Measurements from ENCODE around the gene CLK2.
"Not testable (repeated sequence)": the region's sequence is repeated elsewhere in the genome, so short reads cannot be mapped to it uniquely, and the experiment has no call there.

Gene CLK2

GRCh38 chr1:155296661-155297060, 23.4 kb upstream of the CLK2 start:
- DNase-seq (ENCODE audit: low read depth) = no peak

- no peak for DNase-seq (ENCODE audit: low read depth)
Observed at GRCh38 chr1:155295942-155296267, 22.6 kb upstream of the CLK2 start.

- DNase-seq (ENCODE audit: low read depth) = no peak
Observed at GRCh38 chr1:155295183-155295941, 22.1 kb upstream of the CLK2 start.

GRCh38 chr1:155294520-155295182, 21.3 kb upstream of the CLK2 start:
- no peak for DNase-seq (ENCODE audit: low read depth)

GRCh38 chr1:155293086-155293749, 19.9 kb upstream of the CLK2 start:
- DNase-seq (ENCODE audit: low read depth) = no peak

- not testable (repeated sequence) for DNase-seq (ENCODE audit: low read depth)
Observed at GRCh38 chr1:155291006-155291405, 17.7 kb upstream of the CLK2 start.

GRCh38 chr1:155287987-155288543, 14.8 kb upstream of the CLK2 start:
- no peak for DNase-seq (ENCODE audit: low read depth)

GRCh38 chr1:155286544-155286943, 13.2 kb upstream of the CLK2 start:
- DNase-seq (ENCODE audit: low read depth) = no peak

- DNase-seq (ENCODE audit: low read depth) = no peak
Observed at GRCh38 chr1:155285631-155286044, 12.3 kb upstream of the CLK2 start.

GRCh38 chr1:155285063-155285462, 11.8 kb upstream of the CLK2 start:
- no peak for DNase-seq (ENCODE audit: low read depth)

- DNase-seq (ENCODE audit: low read depth) = no peak
Observed at GRCh38 chr1:155284476-155284875, 11.2 kb upstream of the CLK2 start.

- DNase-seq (ENCODE audit: low read depth) = no peak
Observed at GRCh38 chr1:155282488-155283091, 9.3 kb upstream of the CLK2 start.

GRCh38 chr1:155279268-155279667, 6.0 kb upstream of the CLK2 start:
- DNase-seq (ENCODE audit: low read depth) = no peak

GRCh38 chr1:155278689-155279160, 5.4 kb upstream of the CLK2 start:
- DNase-seq (ENCODE audit: low read depth) = no peak

GRCh38 chr1:155277902-155278688, 4.8 kb upstream of the CLK2 start:
- peak; percentile 45 for DNase-seq (ENCODE audit: low read depth)

GRCh38 chr1:155277070-155277901, 4.0 kb upstream of the CLK2 start, which contains the start of gene HCN3:
Gene HCN3 (plus strand): TSS chr1:155277463. CDS start chr1:155277591, 128 bp downstream.
- DNase-seq (ENCODE audit: low read depth) = peak; percentile 83

- DNase-seq (ENCODE audit: low read depth) = no peak
Observed at GRCh38 chr1:155272466-155273342, 600 bp downstream of the CLK2 start.

GRCh38 chr1:155269381-155269780, 3.9 kb downstream of the CLK2 start:
- DNase-seq (ENCODE audit: low read depth) = no peak

GRCh38 chr1:155268630-155269029, 4.7 kb downstream of the CLK2 start:
- DNase-seq (ENCODE audit: low read depth) = no peak

GRCh38 chr1:155267373-155267772, 5.9 kb downstream of the CLK2 start:
- no peak for DNase-seq (ENCODE audit: low read depth)
